ENCODE results near the gene MTHFSD.

- no peak for TF ChIP-seq POLR2A (IDR thresholded peaks at IDR 0.05; ENCODE audit: low read depth, low read length)
- no peak for TF ChIP-seq CTCF (IDR thresholded peaks at IDR 0.05 in 2 of 3, conservative IDR thresholded peaks at IDR 0.05 in 1 of 3; ENCODE audit: control insufficient read depth in 2 of 3, extremely low read depth in 1 of 3, insufficient read depth in 1 of 3, low read depth in 3 of 3, low read length in 3 of 3)
- TF ChIP-seq RAD21 (IDR thresholded peaks at IDR 0.05; ENCODE audit: insufficient read depth, low read depth, low read length), result no peak
- TF ChIP-seq NFXL1 (IDR thresholded peaks at IDR 0.05; ENCODE audit: borderline replicate concordance), result no peak
- no peak for TF ChIP-seq ZBTB11 (CRISPR knock-in tag; IDR thresholded peaks at IDR 0.05)
- no peak for TF ChIP-seq JUND (IDR thresholded peaks at IDR 0.05; ENCODE audit: low read depth, low read length)
- no peak for TF ChIP-seq SP1 (IDR thresholded peaks at IDR 0.05; ENCODE audit: low read depth, low read length)
- TF ChIP-seq USF1 (IDR thresholded peaks at IDR 0.05; ENCODE audit: borderline replicate concordance, extremely low read length, insufficient read depth, low read depth, low read length), result no peak
- no peak for TF ChIP-seq JUNB (IDR thresholded peaks at IDR 0.05)
Observed at GRCh38 chr16:86492961-86493629, 61.9 kb downstream of the MTHFSD start.

All from GM12878 (cell line).